Transverse colon (tissue), 4 donors: ENCODE data around the gene OR9A2. TPM values are rescaled to one million over a fixed set of nuclear protein-coding genes. Genes with fewer than 3 reads are reported as not detected.

ENCODE experiments used
- DNase-seq: peaks from one replicate; pipeline ENCODE4 v3.0.0-alpha.2; 2019
- H3K27ac ChIP-seq, 4 donors: fragments of 200-600 bp; sonication (generic); 2 replicates each; pipeline ENCODE4 v1.5.1; 2016 to 2018; ENCODE audit warnings: inconsistent platforms in 4 of 4
- H3K27me3 ChIP-seq: fragments of 200-600 bp; sonication (generic); 2 replicates; pipeline ENCODE4 v1.5.1; 2017; ENCODE audit warnings: inconsistent platforms
- H3K36me3 ChIP-seq, 4 donors: fragments of 200-600 bp; sonication (generic); 2 replicates each; pipeline ENCODE4 v1.5.1; 2017 to 2019; ENCODE audit warnings: inconsistent platforms in 4 of 4
- H3K4me1 ChIP-seq, 4 donors: fragments of 200-600 bp; sonication (generic); 2 replicates each; pipeline ENCODE4 v1.5.1; 2017 to 2020; ENCODE audit warnings: inconsistent platforms in 4 of 4
- H3K4me3 ChIP-seq, 4 donors: fragments of 200-600 bp; sonication (generic); 1 replicate in 1 of 4; 2 replicates in 3 of 4; pipeline versions ENCODE4 v1.5.1 to v1.6.1; 2017 to 2019; ENCODE audit warnings: inconsistent platforms in 4 of 4
- H3K9me3 ChIP-seq, 2 donors: fragments of 200-600 bp; sonication (generic); 2 replicates each; pipeline ENCODE4 v1.5.1; 2017 to 2019; ENCODE audit warnings: inconsistent platforms in 2 of 2
- CTCF ChIP-seq, 5 experiments: fragments of 200-600 bp in 3 of 5; fragments of 450-650 bp in 2 of 5; sonication (generic) in 3 of 5; IDR thresholded peaks; 1 replicate in 2 of 5; 2 replicates in 3 of 5; pipeline ENCODE4 v1.5.1; 2016 to 2017; ENCODE audit warnings: antibody characterized with exemption in 5 of 5, inconsistent platforms in 3 of 5, mild to moderate bottlenecking in 2 of 5, moderate library complexity in 1 of 5
- EP300 ChIP-seq: sonication (generic); formaldehyde crosslinking; IDR thresholded peaks from one replicate; pipeline ENCODE4 v1.6.1; 2017; ENCODE audit warnings: antibody characterized with exemption, low read depth
- POLR2A ChIP-seq: fragments of 450-650 bp; IDR thresholded peaks from one replicate; pipeline ENCODE4 v1.6.1; 2016; ENCODE audit warnings: antibody characterized with exemption, mild to moderate bottlenecking, moderate library complexity
- POLR2AphosphoS5 ChIP-seq, 3 donors: sonication (generic); formaldehyde crosslinking; IDR thresholded peaks; one replicate each; pipeline ENCODE4 v1.6.1; 2016; ENCODE audit warnings: antibody characterized with exemption in 3 of 3
- WGBS, 2 donors: methylation state at CpG; one replicate each; pipeline ENCODE4 v1.1.5; 2018; ENCODE audit warnings: low coverage in 1 of 2; 5-methylcytosine and 5-hydroxymethylcytosine counted together
- in situ Hi-C, 4 donors: fragments of 200-750 bp; cut with MboI; loops; one replicate each; pipeline versions ENCODE4 v1.15.0 to v1.15.1; 2017; ENCODE audit warnings: low sequenced_read_pairs in 3 of 4, low pct_ligation_motif_present in 1 of 4, low pct_unique_long_range_greater_than_20kb in 1 of 4
- intact Hi-C: fragments of 100-400 bp; cut with DNase I; formaldehyde crosslinking; loops from one replicate; pipeline ENCODE4 v1.15.1; 2023; ENCODE audit warnings: low total_unique reads
- total RNA-seq, 4 donors: library from RNA; depleted of rRNA; stranded (reverse); fragments of >200 nt; gene quantifications; one replicate each; pipeline ENCODE4 v1.1.0, GENCODE V29; 2016

OR9A2 gene
- total RNA-seq, 4 donors from 2014 or later, result not detected

GRCh38 chr7:143003393-143004051 is 23.4 kb downstream of the OR9A2 start:
- DNase-seq, result no peak
- peaks cover 0 to 10% (median 4%) of the 10 kb centered on the region in 4 donors for H3K4me1 ChIP-seq
- H3K27ac ChIP-seq, result no peak overlapping the region
- peak overlapping the region in 3 of 4 donors; percentile 5 to 33 (median 9) for H3K4me3 ChIP-seq
- intact Hi-C loops, result loop anchor here (5.0 kb wide), 1 partner anchor 151 kb away; no protein-coding TSS in a partner anchor
- TF ChIP-seq POLR2A (no peak), POLR2AphosphoS5 (IDR thresholded peaks at IDR 0.05) (no peak), CTCF (IDR thresholded peaks at IDR 0.05) (peak; percentile 62 to 77 (median 72)), EP300 (no peak)
- H3K9me3 ChIP-seq, result no peaks in the 10 kb centered on the region
- H3K36me3 ChIP-seq, result no peaks in the 10 kb centered on the region
- H3K27me3 ChIP-seq, result peaks cover 6% of the 10 kb centered on the region
- 23 to 27% methylated on average over 6 of the region's 6 CpGs for WGBS, 2 donors
- in situ Hi-C loops, result loop anchor here in 2 of 4 donors (10.0 to 25.0 kb wide), 4 partner anchors 129 to 434 kb away; partner anchors contain the start of genes EPHB6 (in 1 of the 2) and TAS2R60 (in 1 of the 2)

- Histone ChIP-seq H3K36me3 (no peaks in the 10 kb centered on the region), H3K27me3 (peaks cover 6% of the 10 kb centered on the region), H3K4me1 (peaks cover 0 to 10% (median 4%) of the 10 kb centered on the region in 4 donors), H3K9me3 (no peaks in the 10 kb centered on the region), H3K4me3 (peak overlapping the region in 3 of 4 donors; percentile 5 to 33 (median 9)), H3K27ac (no peak overlapping the region)
- peak; percentile 42 for DNase-seq
- in situ Hi-C loops (loop anchor here in 2 of 4 donors (10.0 to 25.0 kb wide), 4 partner anchors 128 to 434 kb away; partner anchors contain the start of genes EPHB6 (in 1 of the 2) and TAS2R60 (in 1 of the 2)), intact Hi-C loops (loop anchor here (5.0 kb wide), 1 partner anchor 151 kb away; no protein-coding TSS in a partner anchor)
- TF ChIP-seq POLR2AphosphoS5 (IDR thresholded peaks at IDR 0.05) (no peak), CTCF (IDR thresholded peaks at IDR 0.05) (no peak), EP300 (no peak), POLR2A (no peak)
- 56 to 74% methylated on average over 5 of the region's 5 CpGs for WGBS, 2 donors
Measured at GRCh38 chr7:143002898-143003297, 24.0 kb downstream of the OR9A2 start.

GRCh38 chr7:143002106-143002505 is 24.8 kb downstream of the OR9A2 start:
- Histone ChIP-seq H3K27ac (no peak overlapping the region), H3K36me3 (no peaks in the 10 kb centered on the region), H3K4me1 (peaks cover 0 to 10% (median 4%) of the 10 kb centered on the region in 4 donors), H3K27me3 (peaks cover 6% of the 10 kb centered on the region), H3K4me3 (no peak overlapping the region), H3K9me3 (no peaks in the 10 kb centered on the region)
- no peak for TF ChIP-seq POLR2AphosphoS5 (IDR thresholded peaks at IDR 0.05)
- TF ChIP-seq POLR2A, result no peak
- no peak for TF ChIP-seq EP300
- TF ChIP-seq CTCF (IDR thresholded peaks at IDR 0.05), result no peak
- WGBS, 2 donors, result 43 to 44% methylated on average over 3 of the region's 3 CpGs
- in situ Hi-C loops (loop anchor here in 2 of 4 donors (10.0 to 25.0 kb wide), 4 partner anchors 127 to 435 kb away; partner anchors contain the start of genes EPHB6 (in 1 of the 2) and TAS2R60 (in 1 of the 2)), intact Hi-C loops (loop anchor here (5.0 kb wide), 1 partner anchor 150 kb away; no protein-coding TSS in a partner anchor)
- DNase-seq, result no peak

- in situ Hi-C loops (loop anchor here in 2 of 4 donors (10.0 to 25.0 kb wide), 4 partner anchors 126 to 437 kb away; partner anchors contain the start of genes EPHB6 (in 1 of the 2) and TAS2R60 (in 1 of the 2)), intact Hi-C loops (loop anchor here (5.0 kb wide), 1 partner anchor 148 kb away; no protein-coding TSS in a partner anchor)
- H3K9me3 ChIP-seq, result no peaks in the 10 kb centered on the region
- DNase-seq, result no peak
- TF ChIP-seq CTCF (IDR thresholded peaks at IDR 0.05) (no peak), POLR2A (no peak), POLR2AphosphoS5 (IDR thresholded peaks at IDR 0.05) (no peak), EP300 (no peak)
- 66% methylated on average over 2 of the region's 2 CpGs for WGBS, 2 donors
- no peak overlapping the region for H3K4me3 ChIP-seq
- H3K27me3 ChIP-seq, result peaks cover 6% of the 10 kb centered on the region
- H3K36me3 ChIP-seq, result no peaks in the 10 kb centered on the region
- peaks cover 0 to 10% (median 4%) of the 10 kb centered on the region in 4 donors for H3K4me1 ChIP-seq
- no peak overlapping the region for H3K27ac ChIP-seq
Measured at GRCh38 chr7:143000648-143001047, 26.3 kb downstream of the OR9A2 start.
